ENCODE data around the gene GLO1. TPM values are rescaled to one million over a fixed set of nuclear protein-coding genes. Genes with fewer than 3 reads are reported as not detected.

Gene GLO1
- total RNA-seq, 1 experiment from 2014 or later = 125 TPM

- CTCF ChIA-PET = no interaction called here
- BruUV-seq (replicated peaks) = no TSS peak
- POLR2A ChIA-PET = no interaction called here
- H3K36me3 ChIP-seq (ENCODE audit: control insufficient read depth, insufficient read depth, low read length) = peaks cover 27% of the 10 kb centered on the region
- no peak for ATAC-seq
- H3K27ac ChIP-seq (ENCODE audit: low read length) = no peak overlapping the region
- H3K27me3 ChIP-seq (ENCODE audit: control insufficient read depth, insufficient read depth, low read length) = no peaks in the 10 kb centered on the region
- no peak for DNase-seq (ENCODE audit: low read depth, low spot score)
- in situ Hi-C loops (cut with HindIII; ENCODE audit: low pct_unique_long_range_greater_than_20kb, low sequenced_read_pairs) (no loop called here), intact Hi-C loops (cut with micrococcal nuclease; ENCODE audit: unreplicated experiment) (no loop called here)
- no peak overlapping the region for H3K4me3 ChIP-seq (ENCODE audit: low read depth in 2 of 2, low read length in 2 of 2)
- TF ChIP-seq, protein P1, sequence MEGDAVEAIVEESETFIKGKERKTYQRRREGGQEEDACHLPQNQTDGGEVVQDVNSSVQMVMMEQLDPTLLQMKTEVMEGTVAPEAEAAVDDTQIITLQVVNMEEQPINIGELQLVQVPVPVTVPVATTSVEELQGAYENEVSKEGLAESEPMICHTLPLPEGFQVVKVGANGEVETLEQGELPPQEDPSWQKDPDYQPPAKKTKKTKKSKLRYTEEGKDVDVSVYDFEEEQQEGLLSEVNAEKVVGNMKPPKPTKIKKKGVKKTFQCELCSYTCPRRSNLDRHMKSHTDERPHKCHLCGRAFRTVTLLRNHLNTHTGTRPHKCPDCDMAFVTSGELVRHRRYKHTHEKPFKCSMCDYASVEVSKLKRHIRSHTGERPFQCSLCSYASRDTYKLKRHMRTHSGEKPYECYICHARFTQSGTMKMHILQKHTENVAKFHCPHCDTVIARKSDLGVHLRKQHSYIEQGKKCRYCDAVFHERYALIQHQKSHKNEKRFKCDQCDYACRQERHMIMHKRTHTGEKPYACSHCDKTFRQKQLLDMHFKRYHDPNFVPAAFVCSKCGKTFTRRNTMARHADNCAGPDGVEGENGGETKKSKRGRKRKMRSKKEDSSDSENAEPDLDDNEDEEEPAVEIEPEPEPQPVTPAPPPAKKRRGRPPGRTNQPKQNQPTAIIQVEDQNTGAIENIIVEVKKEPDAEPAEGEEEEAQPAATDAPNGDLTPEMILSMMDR (IDR thresholded peaks at IDR 0.05) = no peak
- TF ChIP-seq SIN3A (IDR thresholded peaks at IDR 0.05; ENCODE audit: borderline replicate concordance, insufficient read depth, low read depth, low read length) (no peak), TCF7L2 (IDR thresholded peaks at IDR 0.05; ENCODE audit: low read depth, low read length) (no peak), POLR2AphosphoS5 (IDR thresholded peaks at IDR 0.05; ENCODE audit: low read depth, low read length) (no peak)
- TF ChIP-seq, protein P2, sequence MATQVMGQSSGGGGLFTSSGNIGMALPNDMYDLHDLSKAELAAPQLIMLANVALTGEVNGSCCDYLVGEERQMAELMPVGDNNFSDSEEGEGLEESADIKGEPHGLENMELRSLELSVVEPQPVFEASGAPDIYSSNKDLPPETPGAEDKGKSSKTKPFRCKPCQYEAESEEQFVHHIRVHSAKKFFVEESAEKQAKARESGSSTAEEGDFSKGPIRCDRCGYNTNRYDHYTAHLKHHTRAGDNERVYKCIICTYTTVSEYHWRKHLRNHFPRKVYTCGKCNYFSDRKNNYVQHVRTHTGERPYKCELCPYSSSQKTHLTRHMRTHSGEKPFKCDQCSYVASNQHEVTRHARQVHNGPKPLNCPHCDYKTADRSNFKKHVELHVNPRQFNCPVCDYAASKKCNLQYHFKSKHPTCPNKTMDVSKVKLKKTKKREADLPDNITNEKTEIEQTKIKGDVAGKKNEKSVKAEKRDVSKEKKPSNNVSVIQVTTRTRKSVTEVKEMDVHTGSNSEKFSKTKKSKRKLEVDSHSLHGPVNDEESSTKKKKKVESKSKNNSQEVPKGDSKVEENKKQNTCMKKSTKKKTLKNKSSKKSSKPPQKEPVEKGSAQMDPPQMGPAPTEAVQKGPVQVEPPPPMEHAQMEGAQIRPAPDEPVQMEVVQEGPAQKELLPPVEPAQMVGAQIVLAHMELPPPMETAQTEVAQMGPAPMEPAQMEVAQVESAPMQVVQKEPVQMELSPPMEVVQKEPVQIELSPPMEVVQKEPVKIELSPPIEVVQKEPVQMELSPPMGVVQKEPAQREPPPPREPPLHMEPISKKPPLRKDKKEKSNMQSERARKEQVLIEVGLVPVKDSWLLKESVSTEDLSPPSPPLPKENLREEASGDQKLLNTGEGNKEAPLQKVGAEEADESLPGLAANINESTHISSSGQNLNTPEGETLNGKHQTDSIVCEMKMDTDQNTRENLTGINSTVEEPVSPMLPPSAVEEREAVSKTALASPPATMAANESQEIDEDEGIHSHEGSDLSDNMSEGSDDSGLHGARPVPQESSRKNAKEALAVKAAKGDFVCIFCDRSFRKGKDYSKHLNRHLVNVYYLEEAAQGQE (IDR thresholded peaks at IDR 0.05; ENCODE audit: insufficient read depth in 1 of 2, low read depth in 2 of 2, low read length in 1 of 2) = no peak
- H3K4me1 ChIP-seq (ENCODE audit: control insufficient read depth, insufficient read depth, low read length) = no peaks in the 10 kb centered on the region
- H3K9me3 ChIP-seq (ENCODE audit: control insufficient read depth, insufficient read depth, low read depth, low read length) = no peaks in the 10 kb centered on the region
Observed at GRCh38 chr6:38678178-38678760, 24.7 kb downstream of the GLO1 start.

- TF ChIP-seq SIN3A (IDR thresholded peaks at IDR 0.05; ENCODE audit: borderline replicate concordance, insufficient read depth, low read depth, low read length) (no peak), TCF7L2 (IDR thresholded peaks at IDR 0.05; ENCODE audit: low read depth, low read length) (no peak), POLR2AphosphoS5 (IDR thresholded peaks at IDR 0.05; ENCODE audit: low read depth, low read length) (no peak)
- TF ChIP-seq, protein P2 (IDR thresholded peaks at IDR 0.05; ENCODE audit: insufficient read depth in 1 of 2, low read depth in 2 of 2, low read length in 1 of 2) = no peak
- TF ChIP-seq, protein P1 (IDR thresholded peaks at IDR 0.05) = no peak
- no peaks in the 10 kb centered on the region for H3K9me3 ChIP-seq (ENCODE audit: control insufficient read depth, insufficient read depth, low read depth, low read length)
- no peak overlapping the region for H3K27ac ChIP-seq (ENCODE audit: low read length)
- BruUV-seq (replicated peaks) = no TSS peak
- no peak for ATAC-seq
- POLR2A ChIA-PET = no interaction called here
- H3K36me3 ChIP-seq (ENCODE audit: control insufficient read depth, insufficient read depth, low read length) = peaks cover 16% of the 10 kb centered on the region
- no peaks in the 10 kb centered on the region for H3K27me3 ChIP-seq (ENCODE audit: control insufficient read depth, insufficient read depth, low read length)
- intact Hi-C loops (cut with micrococcal nuclease; ENCODE audit: unreplicated experiment) (no loop called here), in situ Hi-C loops (cut with HindIII; ENCODE audit: low pct_unique_long_range_greater_than_20kb, low sequenced_read_pairs) (no loop called here)
- H3K4me1 ChIP-seq (ENCODE audit: control insufficient read depth, insufficient read depth, low read length) = no peaks in the 10 kb centered on the region
- CTCF ChIA-PET = no interaction called here
- no peak overlapping the region for H3K4me3 ChIP-seq (ENCODE audit: low read depth in 2 of 2, low read length in 2 of 2)
- DNase-seq (ENCODE audit: low read depth, low spot score) = no peak
Observed at GRCh38 chr6:38676974-38677544, 25.9 kb downstream of the GLO1 start.

Data from Panc1 (cell line).